ENCODE data around the gene ANKRD29.

The ANKRD29 gene

GRCh38 chr18:23683155-23683554 is 20.4 kb upstream of the ANKRD29 start:
- TF ChIP-seq CTCF (IDR thresholded peaks at IDR 0.05) = no peak
- Histone ChIP-seq H3K4me1 (peaks cover 7% of the 10 kb centered on the region), H3K27me3 (ENCODE audit: control insufficient read depth, insufficient read depth, low read length) (no peaks in the 10 kb centered on the region), H3K4me2 (ENCODE audit: low read length) (no peak overlapping the region), H3K27ac (no peak overlapping the region), H2AFZ (no peak overlapping the region), H3K9me3 (ENCODE audit: control insufficient read depth, low read length) (no peaks in the 10 kb centered on the region), H3K36me3 (ENCODE audit: control insufficient read depth, insufficient read depth, low read length) (no peaks in the 10 kb centered on the region), H3K9ac (no peak overlapping the region), H3K79me2 (no peaks in the 10 kb centered on the region), H3K4me3 (ENCODE audit: low read depth, low read length) (no peak overlapping the region)

GRCh38 chr18:23682472-23682871 is 19.8 kb upstream of the ANKRD29 start:
- no peak for TF ChIP-seq CTCF (IDR thresholded peaks at IDR 0.05)
- Histone ChIP-seq H3K79me2 (no peaks in the 10 kb centered on the region), H3K4me3 (ENCODE audit: low read depth, low read length) (no peak overlapping the region), H3K27me3 (ENCODE audit: control insufficient read depth, insufficient read depth, low read length) (no peaks in the 10 kb centered on the region), H3K36me3 (ENCODE audit: control insufficient read depth, insufficient read depth, low read length) (no peaks in the 10 kb centered on the region), H3K4me2 (ENCODE audit: low read length) (no peak overlapping the region), H3K4me1 (peaks cover 7% of the 10 kb centered on the region), H2AFZ (no peak overlapping the region), H3K27ac (no peak overlapping the region), H3K9ac (no peak overlapping the region), H3K9me3 (ENCODE audit: control insufficient read depth, low read length) (no peaks in the 10 kb centered on the region)

GRCh38 chr18:23682045-23682444 is 19.3 kb upstream of the ANKRD29 start:
- Histone ChIP-seq H3K9me3 (ENCODE audit: control insufficient read depth, low read length) (no peaks in the 10 kb centered on the region), H3K79me2 (no peaks in the 10 kb centered on the region), H2AFZ (peak overlapping the region; percentile 21), H3K9ac (no peak overlapping the region), H3K4me2 (ENCODE audit: low read length) (no peak overlapping the region), H3K4me1 (peaks cover 7% of the 10 kb centered on the region), H3K4me3 (ENCODE audit: low read depth, low read length) (no peak overlapping the region), H3K27ac (no peak overlapping the region), H3K27me3 (ENCODE audit: control insufficient read depth, insufficient read depth, low read length) (no peaks in the 10 kb centered on the region), H3K36me3 (ENCODE audit: control insufficient read depth, insufficient read depth, low read length) (no peaks in the 10 kb centered on the region)
- TF ChIP-seq CTCF (IDR thresholded peaks at IDR 0.05) = no peak

GRCh38 chr18:23675896-23676295 is 13.2 kb upstream of the ANKRD29 start:
- no peak for TF ChIP-seq CTCF (IDR thresholded peaks at IDR 0.05)
- no peaks in the 10 kb centered on the region for H3K27me3 ChIP-seq (ENCODE audit: control insufficient read depth, insufficient read depth, low read length)
- no peak overlapping the region for H3K4me2 ChIP-seq (ENCODE audit: low read length)
- no peak overlapping the region for H3K9ac ChIP-seq
- H3K9me3 ChIP-seq (ENCODE audit: control insufficient read depth, low read length) = no peaks in the 10 kb centered on the region
- H3K36me3 ChIP-seq (ENCODE audit: control insufficient read depth, insufficient read depth, low read length) = no peaks in the 10 kb centered on the region
- H3K4me1 ChIP-seq = no peaks in the 10 kb centered on the region
- H3K4me3 ChIP-seq (ENCODE audit: low read depth, low read length) = no peak overlapping the region
- H3K27ac ChIP-seq = no peak overlapping the region
- no peaks in the 10 kb centered on the region for H3K79me2 ChIP-seq
- peak overlapping the region; percentile 17 for H2AFZ ChIP-seq

GRCh38 chr18:23675236-23675635 is 12.5 kb upstream of the ANKRD29 start:
- Histone ChIP-seq H3K4me3 (ENCODE audit: low read depth, low read length) (no peak overlapping the region), H3K79me2 (no peaks in the 10 kb centered on the region), H3K4me2 (ENCODE audit: low read length) (no peak overlapping the region), H3K9ac (no peak overlapping the region), H3K27ac (no peak overlapping the region), H3K9me3 (ENCODE audit: control insufficient read depth, low read length) (no peaks in the 10 kb centered on the region), H3K36me3 (ENCODE audit: control insufficient read depth, insufficient read depth, low read length) (no peaks in the 10 kb centered on the region), H3K27me3 (ENCODE audit: control insufficient read depth, insufficient read depth, low read length) (no peaks in the 10 kb centered on the region), H3K4me1 (no peaks in the 10 kb centered on the region), H2AFZ (no peak overlapping the region)
- TF ChIP-seq CTCF (IDR thresholded peaks at IDR 0.05) = no peak

Data from parathyroid adenoma (tissue), 2 donors.